GM18505 (cell line): ENCODE measurements around the gene SERPINB4.

Experiments
- ATAC-seq: cut with Tn5 transposase; IDR thresholded peaks from one replicate; pipeline ENCODE4 v1.9.1; 2021; ENCODE audit not compliant: unreplicated experiment
- POLR2A ChIP-seq: IDR thresholded peaks from 4 replicates; pipeline ENCODE4 v1.6.1; 2011; ENCODE audit warnings: borderline replicate concordance; ENCODE audit not compliant: insufficient read depth, insufficient read length; ENCODE audit errors: extremely low read depth

SERPINB4 gene

GRCh38 chr18:63604791-63605567 lies 39.1 kb downstream of the SERPINB4 start:
- TF ChIP-seq POLR2A: no peak
- no peak for ATAC-seq

GRCh38 chr18:63603772-63604171 lies 40.3 kb downstream of the SERPINB4 start:
- peak; percentile 94 for ATAC-seq
- TF ChIP-seq POLR2A: no peak

- TF ChIP-seq POLR2A: no peak
- no peak for ATAC-seq
Measured at GRCh38 chr18:63603355-63603754, 40.7 kb downstream of the SERPINB4 start.

- no peak for ATAC-seq
- TF ChIP-seq POLR2A: no peak
Measured at GRCh38 chr18:63596964-63597363, 47.1 kb downstream of the SERPINB4 start.

DNA sequence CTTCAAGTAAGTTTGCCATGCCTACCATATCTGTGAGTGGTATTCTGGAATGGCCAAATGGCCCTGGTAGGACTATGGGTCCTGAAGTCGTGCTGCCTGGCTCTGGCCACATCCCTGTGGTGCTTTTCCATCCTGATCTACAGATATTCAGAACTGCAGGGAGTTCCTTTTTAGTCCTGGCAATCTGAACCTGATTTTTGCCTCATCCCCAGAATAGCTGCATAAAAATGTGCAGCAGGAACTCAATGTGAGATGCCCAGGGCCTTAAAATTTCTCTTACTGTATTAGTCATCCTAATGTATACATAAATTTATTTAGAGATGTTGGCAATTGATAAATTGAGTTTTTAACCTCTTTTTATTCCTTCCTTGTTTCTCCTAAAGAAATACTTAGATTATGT lies 51.6 kb downstream of the SERPINB4 start:
- no peak for ATAC-seq
- no peak for TF ChIP-seq POLR2A

DNA sequence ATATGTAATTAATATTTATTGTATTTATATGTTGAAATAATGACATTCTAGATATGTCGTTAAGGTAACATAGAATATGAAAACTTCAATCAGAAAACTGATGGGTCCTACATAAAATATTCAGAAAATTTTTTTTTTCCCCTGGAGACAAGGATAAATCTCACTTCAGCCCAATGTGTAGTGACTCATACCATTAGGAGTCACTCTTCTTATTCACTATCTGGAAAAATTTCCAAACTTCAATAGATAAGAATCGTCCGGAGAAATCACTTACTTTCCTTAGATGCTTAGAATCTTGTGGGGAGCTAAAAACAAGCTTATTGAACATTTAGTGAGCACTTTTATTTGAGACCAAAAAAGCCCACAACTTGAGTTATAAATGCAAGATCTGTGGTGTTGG lies 52.3 kb downstream of the SERPINB4 start:
- no peak for ATAC-seq
- TF ChIP-seq POLR2A: no peak

DNA sequence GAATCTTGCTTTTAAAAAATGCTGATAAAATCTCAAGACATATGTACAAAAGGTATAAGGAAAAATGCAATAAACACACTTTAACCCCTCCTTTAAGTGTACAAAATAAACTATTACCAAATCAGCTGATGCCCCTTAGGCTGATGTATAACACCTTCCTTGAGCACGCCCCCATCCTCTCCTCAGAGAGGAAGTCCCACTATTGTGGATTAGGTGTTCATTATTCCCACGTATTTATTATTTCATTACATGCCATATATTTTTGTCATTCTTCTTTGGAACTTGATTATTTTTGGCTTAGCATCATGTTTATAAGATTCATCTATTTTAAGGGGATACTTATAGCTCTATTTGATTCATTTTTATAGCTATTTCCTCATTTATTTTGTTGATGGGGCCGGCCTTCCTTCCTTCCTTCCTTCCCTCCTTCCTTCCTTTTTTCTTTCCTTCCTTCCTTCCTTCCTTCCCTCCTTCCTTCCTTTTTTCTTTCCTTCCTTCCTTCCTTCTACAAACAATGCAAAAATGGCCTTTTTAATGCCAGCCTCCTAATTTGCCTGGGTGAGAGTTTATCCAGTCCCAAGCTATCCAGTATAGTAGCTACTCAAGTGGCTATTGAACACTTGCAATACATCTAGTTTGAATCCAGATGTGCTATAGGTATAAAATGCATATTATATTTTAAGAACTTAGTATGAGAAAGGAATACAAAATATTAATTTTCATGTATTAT lies 52.9 kb downstream of the SERPINB4 start:
- no peak for ATAC-seq

DNA sequence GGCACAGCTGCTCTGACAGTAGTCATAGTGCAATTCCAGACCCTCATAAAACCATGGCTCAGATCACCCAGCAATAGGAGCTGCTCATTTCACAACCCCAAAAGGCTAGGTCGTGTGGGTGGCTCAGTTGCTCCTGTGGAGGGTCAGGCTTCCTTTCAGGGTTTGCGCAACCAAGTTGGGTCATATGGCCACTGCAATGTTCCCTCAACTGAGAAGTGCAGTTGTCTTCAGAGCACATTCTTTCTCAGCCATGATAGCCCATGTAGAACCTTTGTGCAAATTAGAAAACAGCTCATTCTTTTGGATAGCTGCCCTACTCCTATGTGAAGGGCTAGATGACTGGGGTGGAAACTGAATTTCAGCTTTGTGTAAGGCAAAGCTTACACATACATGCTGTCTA lies 53.7 kb downstream of the SERPINB4 start:
- no peak for TF ChIP-seq POLR2A
- no peak for ATAC-seq

More for the DNA sequence above, 52.9 kb downstream of the SERPINB4 start:
- no peak for TF ChIP-seq POLR2A

DNA sequence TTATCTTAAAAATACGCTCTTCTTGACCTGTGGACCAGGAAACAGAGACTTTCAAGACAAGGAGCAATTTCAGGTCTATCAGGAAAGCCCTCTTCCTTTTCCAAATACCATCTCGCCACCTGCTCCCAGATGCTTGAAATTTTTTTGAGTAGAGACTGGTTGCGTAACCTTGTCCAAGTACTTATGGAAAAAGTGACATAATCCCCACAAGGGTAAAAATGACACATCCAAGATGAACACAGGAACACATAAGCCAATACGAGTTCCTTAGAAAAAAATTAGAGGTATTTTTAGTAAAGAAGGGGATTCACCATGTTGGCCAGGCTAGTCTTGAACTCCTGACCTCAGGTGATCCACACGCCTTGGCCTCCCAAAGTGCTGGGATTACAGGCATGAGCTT lies 55.1 kb downstream of the SERPINB4 start:
- no peak for ATAC-seq
- TF ChIP-seq POLR2A: no peak
